GM18517 (cell line): ENCODE results near the gene DROSHA.

ENCODE experiments used
- ATAC-seq: cut with Tn5 transposase; IDR thresholded peaks from one replicate; pipeline ENCODE4 v1.9.1; 2021; ENCODE audit warnings: mild to moderate bottlenecking, moderate library complexity; ENCODE audit not compliant: unreplicated experiment

Gene DROSHA

GRCh38 chr5:31355337-31355736, 176.6 kb downstream of the DROSHA start:
- ATAC-seq: no peak
